ENCODE measurements around the gene TANGO2. TPM values are rescaled to one million over a fixed set of nuclear protein-coding genes. Genes with fewer than 3 reads are reported as not detected.
A peak's percentile ranks its signal among the peaks of the same experiment; 100 is the strongest.

Gene TANGO2
- total RNA-seq (10 to 100 TPM; 13.5 to 21.5 TPM), polyA plus RNA-seq (ENCODE audit: insufficient read depth, low read depth, low replicate concordance) (19.0 TPM)
- long read RNA-seq, donor 1, partial matches to known transcripts, result 0 of 3 reads
- long read RNA-seq, donor 1, other reads (novel, unspliced or antisense), result 0 of 3 reads
- long read RNA-seq, donor 2, partial matches to known transcripts, result 0 of 1 reads
- long read RNA-seq, donor 2, other reads (novel, unspliced or antisense), result 0 of 1 reads

- H3K4me1 ChIP-seq, result peaks cover 23% of the 10 kb centered on the region
- intact Hi-C loops (cut with DNase I; ENCODE audit: low total_unique reads), result no loop called here
- no peaks in the 10 kb centered on the region for H3K9me3 ChIP-seq
- peak; percentile 94 for DNase-seq
- no peak for TF ChIP-seq CTCF (IDR thresholded peaks at IDR 0.05)
- peak within 1 kb of the TSS; percentile 55 to 60 for H3K27ac ChIP-seq
- 0 to 2% methylated on average over 12 to 17 of the region's 61 CpGs for WGBS, 2 donors
- no peaks in the 10 kb centered on the region for H3K36me3 ChIP-seq (ENCODE audit: low read depth, missing control alignments)
- H3K27me3 ChIP-seq, result no peaks in the 10 kb centered on the region
- H3K4me3 ChIP-seq, result peak within 1 kb of the TSS; percentile 83 to 85
Measured at GRCh38 chr22:20020533-20021195, at the start of gene TANGO2. TANGO2 (plus strand) TSS chr22:20021110; CDS start chr22:20036799, 15,689 bp downstream.

- H3K27ac ChIP-seq, result no peak overlapping the region
- intact Hi-C loops (cut with DNase I; ENCODE audit: low total_unique reads), result loop anchor here (5.0 kb wide), 1 partner anchor 41 kb away; no protein-coding TSS in a partner anchor
- 76 to 80% methylated on average over 13 to 26 of the region's 28 CpGs for WGBS, 2 donors
- H3K9me3 ChIP-seq, result no peaks in the 10 kb centered on the region
- H3K36me3 ChIP-seq (ENCODE audit: low read depth, missing control alignments), result no peaks in the 10 kb centered on the region
- TF ChIP-seq POLR2A (IDR thresholded peaks at IDR 0.05) (no peak), CTCF (IDR thresholded peaks at IDR 0.05) (no peak)
- no peak for DNase-seq
- no peaks in the 10 kb centered on the region for H3K27me3 ChIP-seq
- no peaks in the 10 kb centered on the region for H3K4me1 ChIP-seq
- no peak overlapping the region for H3K4me3 ChIP-seq
Measured at GRCh38 chr22:19971276-19972124, 49.4 kb upstream of the TANGO2 start.

- Histone ChIP-seq H3K27ac (no peak overlapping the region), H3K4me1 (no peaks in the 10 kb centered on the region), H3K4me3 (no peak overlapping the region), H3K36me3 (ENCODE audit: low read depth, missing control alignments) (no peaks in the 10 kb centered on the region), H3K9me3 (no peaks in the 10 kb centered on the region), H3K27me3 (no peaks in the 10 kb centered on the region)
- DNase-seq, result no peak
- TF ChIP-seq POLR2A (IDR thresholded peaks at IDR 0.05) (no peak), CTCF (IDR thresholded peaks at IDR 0.05) (no peak)
- intact Hi-C loops (cut with DNase I; ENCODE audit: low total_unique reads), result loop anchor here (5.0 kb wide), 1 partner anchor 40 kb away; no protein-coding TSS in a partner anchor
- 84 to 90% methylated on average over 9 of the region's 9 CpGs for WGBS, 2 donors
Measured at GRCh38 chr22:19972251-19972650, 48.7 kb upstream of the TANGO2 start.

- Histone ChIP-seq H3K27me3 (no peaks in the 10 kb centered on the region), H3K36me3 (ENCODE audit: low read depth, missing control alignments) (no peaks in the 10 kb centered on the region), H3K4me1 (no peaks in the 10 kb centered on the region), H3K9me3 (no peaks in the 10 kb centered on the region), H3K27ac (no peak overlapping the region), H3K4me3 (peak overlapping the region in 1 of 2 donors; percentile 17)
- intact Hi-C loops (cut with DNase I; ENCODE audit: low total_unique reads), result loop anchor here (5.0 kb wide), 1 partner anchor 39 kb away; no protein-coding TSS in a partner anchor
- WGBS, 2 donors, result 65 to 81% methylated on average over 10 to 50 of the region's 50 CpGs
- DNase-seq, result peak; percentile 61
- TF ChIP-seq POLR2A (IDR thresholded peaks at IDR 0.05), result no peak
- no peak for TF ChIP-seq CTCF (IDR thresholded peaks at IDR 0.05)
Measured at GRCh38 chr22:19972652-19973550, 48.0 kb upstream of the TANGO2 start.
